ENCODE data around the gene MSRB2.
A peak's percentile ranks its signal among the peaks of the same experiment; 100 is the strongest.
"Not testable (repeated sequence)": the region's sequence is repeated elsewhere in the genome, so short reads cannot be mapped to it uniquely, and the experiment has no call there.

MSRB2 gene

GRCh38 chr10:23070092-23070912 is 25.1 kb upstream of the MSRB2 start:
- not testable (repeated sequence) for DNase-seq

GRCh38 chr10:23070913-23071218 is 24.5 kb upstream of the MSRB2 start:
- no peak for DNase-seq

GRCh38 chr10:23072593-23072992 is 22.8 kb upstream of the MSRB2 start:
- not testable (repeated sequence) for DNase-seq

- no peak for DNase-seq
Measured at GRCh38 chr10:23073527-23073926, 21.9 kb upstream of the MSRB2 start.

GRCh38 chr10:23075672-23076071 is 19.7 kb upstream of the MSRB2 start:
- no peak for DNase-seq

GRCh38 chr10:23078114-23078513 is 17.3 kb upstream of the MSRB2 start:
- no peak for DNase-seq

GRCh38 chr10:23079700-23080099 is 15.7 kb upstream of the MSRB2 start:
- DNase-seq, result no peak

- no peak for DNase-seq
Measured at GRCh38 chr10:23080262-23080661, 15.1 kb upstream of the MSRB2 start.

GRCh38 chr10:23081221-23081750 is 14.1 kb upstream of the MSRB2 start:
- DNase-seq, result peak; percentile 79

- peak in 1 of 2 experiments; percentile 49 for DNase-seq
Measured at GRCh38 chr10:23081891-23082290, 13.5 kb upstream of the MSRB2 start.

- DNase-seq, result peak in 1 of 2 experiments; percentile 14
Measured at GRCh38 chr10:23088609-23089008, 6.8 kb upstream of the MSRB2 start.

GRCh38 chr10:23094786-23095403 is 484 bp upstream of the MSRB2 start:
- DNase-seq, result no peak

- peak in 1 of 2 experiments; percentile 15 for DNase-seq
Measured at GRCh38 chr10:23095966-23096801, 805 bp downstream of the MSRB2 start.

GRCh38 chr10:23096802-23097549 is 1.6 kb downstream of the MSRB2 start:
- DNase-seq, result no peak

GRCh38 chr10:23099079-23099478 is 3.7 kb downstream of the MSRB2 start:
- DNase-seq, result no peak

GRCh38 chr10:23099816-23100215 is 4.4 kb downstream of the MSRB2 start:
- DNase-seq, result no peak

- DNase-seq, result no peak
Measured at GRCh38 chr10:23100331-23101030, 5.1 kb downstream of the MSRB2 start.

- no peak for DNase-seq
Measured at GRCh38 chr10:23106331-23107072, 11.1 kb downstream of the MSRB2 start.

GRCh38 chr10:23110722-23111516 is 15.5 kb downstream of the MSRB2 start:
- no peak for DNase-seq

GRCh38 chr10:23111517-23112286 is 16.3 kb downstream of the MSRB2 start:
- no peak for DNase-seq

Data from NCI-H446 (cell line).